SK-N-SH (cell line): ENCODE measurements around the gene PODN. TPM values are rescaled to one million over a fixed set of nuclear protein-coding genes. Genes with fewer than 3 reads are reported as not detected.

ENCODE experiments used
- CTCF ChIA-PET: fragments of 300-600, 350-600 bp; formaldehyde crosslinking; extraction: SDS; loops from one replicate; lab custom pipeline; 2021; lab: Yijun Ruan, JAX
- POLR2A ChIA-PET: fragments of 350-600 bp; sonication (Branson Sonifier 250); formaldehyde crosslinking; extraction: SDS; loops from one replicate; lab custom pipeline; 2020; ENCODE audit warnings: antibody characterized with exemption, inconsistent platforms; lab: Yijun Ruan, JAX
- DNase-seq: peaks from one replicate; pipeline ENCODE4 v3.0.0; 2012
- H2AFZ ChIP-seq: fragments of 200-600 bp; sonication (generic); 2 replicates; pipeline ENCODE4 v1.8.1; 2016; ENCODE audit warnings: antibody characterized with exemption, mild to moderate bottlenecking, low read depth
- H3F3A ChIP-seq: fragments of 200-600 bp; sonication (generic); replicated peaks from 2 replicates; pipeline ENCODE3; 2016; ENCODE audit warnings: antibody characterized with exemption, mild to moderate bottlenecking; ENCODE audit not compliant: insufficient read depth
- H3K27ac ChIP-seq, 2 experiments: fragments of 200-500 bp in 1 of 2; fragments of 200-600 bp in 1 of 2; sonication (Bioruptor generic) in 1 of 2; sonication (generic), shearing (Covaris generic) in 1 of 2; 2 replicates each; pipeline versions ENCODE4 v1.5.1 to v1.6.1; 2014 to 2016; ENCODE audit warnings: low read depth in 2 of 2, inconsistent platforms in 1 of 2, low read length in 1 of 2, mild to moderate bottlenecking in 1 of 2, mixed read lengths in 1 of 2
- H3K27me3 ChIP-seq: fragments of 200-600 bp; sonication (generic), shearing (Covaris generic); 2 replicates; pipeline ENCODE4 v1.6.1; 2016; ENCODE audit warnings: mixed run types; ENCODE audit not compliant: insufficient read depth
- H3K36me3 ChIP-seq, 2 experiments: fragments of 200-500 bp in 1 of 2; fragments of 200-600 bp in 1 of 2; sonication (Bioruptor generic) in 1 of 2; sonication (generic) in 1 of 2; replicated peaks in 1 of 2; 2 replicates each; pipeline versions ENCODE3 to v1.5.1; 2014 to 2016; ENCODE audit warnings: low read length in 1 of 2, mild to moderate bottlenecking in 1 of 2; ENCODE audit not compliant: insufficient read depth in 2 of 2, control insufficient read depth in 1 of 2
- H3K4me1 ChIP-seq, 2 experiments: fragments of 200-500 bp in 1 of 2; fragments of 200-600 bp in 1 of 2; sonication (Bioruptor generic) in 1 of 2; sonication (generic), shearing (Covaris generic) in 1 of 2; 2 replicates each; pipeline versions ENCODE4 v1.5.1 to v1.6.1; 2014 to 2016; ENCODE audit warnings: low read depth in 1 of 2, low read length in 1 of 2, mixed run types in 1 of 2; ENCODE audit not compliant: insufficient read depth in 2 of 2, control insufficient read depth in 1 of 2
- H3K4me2 ChIP-seq: fragments of 200-600 bp; sonication (generic), shearing (Covaris generic); 2 replicates; pipeline ENCODE4 v1.6.1; 2017; ENCODE audit warnings: mixed run types
- H3K4me3 ChIP-seq, 2 experiments: fragments of 200-500 bp in 1 of 2; fragments of 200-600 bp in 1 of 2; sonication (Bioruptor generic) in 1 of 2; sonication (generic), shearing (Covaris generic) in 1 of 2; 2 replicates each; pipeline versions ENCODE4 v1.5.1 to v1.8.1; 2014 to 2016; ENCODE audit warnings: low read depth in 2 of 2, inconsistent platforms in 1 of 2, low read length in 1 of 2, mild to moderate bottlenecking in 1 of 2, mixed read lengths in 1 of 2, moderate library complexity in 1 of 2
- H3K79me2 ChIP-seq: fragments of 200-600 bp; sonication (generic); 2 replicates; pipeline ENCODE4 v1.8.1; 2017; ENCODE audit warnings: mild to moderate bottlenecking; ENCODE audit not compliant: insufficient read depth
- H3K9ac ChIP-seq: fragments of 200-600 bp; sonication (generic); 2 replicates; pipeline ENCODE4 v1.6.1; 2017; ENCODE audit warnings: mixed run types
- H3K9me2 ChIP-seq: fragments of 200-600 bp; sonication (generic); 2 replicates; pipeline ENCODE4 v1.6.1; 2017; ENCODE audit warnings: mixed run types
- H3K9me3 ChIP-seq: fragments of 200-600 bp; sonication (generic); 2 replicates; pipeline ENCODE4 v1.6.1; 2017; ENCODE audit warnings: mixed run types, mild to moderate bottlenecking, moderate library complexity
- H4K20me1 ChIP-seq: fragments of 200-600 bp; sonication (generic); 2 replicates; pipeline ENCODE4 v1.6.1; 2017; ENCODE audit warnings: mild to moderate bottlenecking, mixed run types; ENCODE audit not compliant: insufficient read depth
- CHD2 ChIP-seq: fragments of 150-350 bp; IDR thresholded peaks from 2 replicates; pipeline ENCODE4 v1.6.1; 2018; ENCODE audit warnings: low read length; ENCODE audit not compliant: partially characterized antibody
- EP300 ChIP-seq, 2 experiments: IDR thresholded peaks; 2 replicates each; pipeline versions ENCODE4 v1.4.0 to v1.6.1; 2012; ENCODE audit warnings: borderline replicate concordance in 1 of 2, low read depth in 1 of 2, low read length in 1 of 2
- EZH2phosphoT487 ChIP-seq: fragments of 200-600 bp; sonication (generic); IDR thresholded peaks from 2 replicates; pipeline ENCODE4 v1.6.1; 2017; ENCODE audit warnings: low read depth, mixed run types, mild to moderate bottlenecking, antibody characterized with exemption, moderate library complexity, borderline replicate concordance
- FOSL2 ChIP-seq: IDR thresholded peaks from 2 replicates; pipeline ENCODE4 v1.4.0; 2012; ENCODE audit warnings: low read depth, mild to moderate bottlenecking, moderate library complexity, borderline replicate concordance
- FOXJ3 ChIP-seq: sonication (generic); formaldehyde crosslinking; IDR thresholded peaks from 2 replicates; pipeline ENCODE4 v1.5.1; 2020; ENCODE audit warnings: mild to moderate bottlenecking, missing genetic modification reagents
- FOXM1 ChIP-seq: IDR thresholded peaks from 2 replicates; pipeline ENCODE4 v1.4.0; 2012; ENCODE audit warnings: low read depth, mild to moderate bottlenecking
- GATA2 ChIP-seq: sonication (generic); formaldehyde crosslinking; IDR thresholded peaks from 2 replicates; pipeline ENCODE4 v1.5.0; 2020; ENCODE audit warnings: mild to moderate bottlenecking, missing genetic modification reagents
- MEF2A ChIP-seq: IDR thresholded peaks from 2 replicates; pipeline ENCODE4 v1.4.0; 2012; ENCODE audit warnings: low read depth, borderline replicate concordance
- MXI1 ChIP-seq: IDR thresholded peaks from 2 replicates; pipeline ENCODE4 v1.6.1; 2012; ENCODE audit warnings: mild to moderate bottlenecking, low read depth, low read length, improper control_type of control experiment
- NFIC ChIP-seq: IDR thresholded peaks from 2 replicates; pipeline ENCODE4 v1.4.0; 2012; ENCODE audit warnings: borderline replicate concordance
- NRF1 ChIP-seq: IDR thresholded peaks from 2 replicates; pipeline ENCODE4 v1.6.1; 2012; ENCODE audit warnings: low read depth, mild to moderate bottlenecking, low read length
- POLR2AphosphoS5 ChIP-seq: IDR thresholded peaks from 2 replicates; pipeline ENCODE4 v1.6.1; 2012; ENCODE audit warnings: low read depth, low read length
- RAD21 ChIP-seq: IDR thresholded peaks from 2 replicates; pipeline ENCODE4 v1.6.1; 2012; ENCODE audit warnings: mild to moderate bottlenecking, low read length
- REST ChIP-seq: IDR thresholded peaks from 2 replicates; pipeline ENCODE4 v1.6.1; 2012; ENCODE audit warnings: mild to moderate bottlenecking, low read depth, low read length, moderate library complexity
- SIN3A ChIP-seq: IDR thresholded peaks from 2 replicates; pipeline ENCODE4 v1.6.1; 2012; ENCODE audit warnings: low read depth, mild to moderate bottlenecking, low read length, moderate library complexity, borderline replicate concordance
- SMC3 ChIP-seq: IDR thresholded peaks from 2 replicates; pipeline ENCODE4 v1.6.1; 2012; ENCODE audit warnings: low read depth, low read length, improper control_type of control experiment
- TAF1 ChIP-seq: IDR thresholded peaks from 2 replicates; pipeline ENCODE4 v1.6.1; 2012; ENCODE audit warnings: low read depth, mild to moderate bottlenecking, low read length, moderate library complexity, borderline replicate concordance
- TCF12 ChIP-seq: IDR thresholded peaks from 2 replicates; pipeline ENCODE4 v1.4.0; 2012
- TEAD4 ChIP-seq: IDR thresholded peaks from 2 replicates; pipeline ENCODE4 v1.4.0; 2012; ENCODE audit warnings: mild to moderate bottlenecking, borderline replicate concordance; ENCODE audit not compliant: insufficient read depth
- USF2 ChIP-seq: fragments of 150-350 bp; IDR thresholded peaks from 2 replicates; pipeline ENCODE4 v1.6.1; 2017; ENCODE audit warnings: antibody characterized with exemption, low read length, low read depth, borderline replicate concordance
- YY1 ChIP-seq: IDR thresholded peaks from 2 replicates; pipeline ENCODE4 v1.4.0; 2012; ENCODE audit warnings: low read depth, mild to moderate bottlenecking
- WGBS: methylation state at CpG from one replicate; pipeline ENCODE4 v1.1.6; 2017; ENCODE audit warnings: low lambda C conversion rate; 5-methylcytosine and 5-hydroxymethylcytosine counted together
- polyA plus RNA-seq, 3 experiments: library from polyadenylated mRNA; depleted of rRNA; stranded (reverse); fragments of >200 nt; gene quantifications; 2 replicates each; pipeline ENCODE4 v1.2.3, GENCODE V29; 2012
- TF ChIP-seq, protein P1 (sequence below): IDR thresholded peaks from 2 replicates; pipeline ENCODE4 v1.4.0; 2012; ENCODE audit warnings: low read depth, borderline replicate concordance

PODN gene
- polyA plus RNA-seq, 1 of the 3 experiments (the other 2 are of a cell fraction) = 2.0 TPM

- H2AFZ ChIP-seq = no peak overlapping the region
- H3K79me2 ChIP-seq = no peaks in the 10 kb centered on the region
- H3K27ac ChIP-seq = no peak overlapping the region
- H3K9ac ChIP-seq = no peak overlapping the region
- H3F3A ChIP-seq = no peaks in the 10 kb centered on the region
- POLR2A ChIA-PET = no interaction called here
- H3K27me3 ChIP-seq = no peaks in the 10 kb centered on the region
- DNase-seq = no peak
- no peaks in the 10 kb centered on the region for H3K9me2 ChIP-seq
- CTCF ChIA-PET = interaction anchor here (1.3 kb wide), 1 partner anchor 56 kb away, joined by 3 read pairs; no protein-coding TSS in a partner anchor
- no peaks in the 10 kb centered on the region for H3K36me3 ChIP-seq
- no peak for TF ChIP-seq EP300 (IDR thresholded peaks at IDR 0.05; ENCODE audit: borderline replicate concordance in 1 of 2, low read depth in 1 of 2, low read length in 1 of 2)
- no peak for TF ChIP-seq CHD2
- no peak for TF ChIP-seq POLR2AphosphoS5
- no peak for TF ChIP-seq MXI1
- TF ChIP-seq TAF1 = no peak
- no peak for TF ChIP-seq YY1
- H3K4me1 ChIP-seq = peaks cover 12 to 14% of the 10 kb centered on the region in 2 experiments; a peak in 2 of 4 replicates
- no peaks in the 10 kb centered on the region for H3K9me3 ChIP-seq
- no peak overlapping the region for H3K4me3 ChIP-seq
- no peaks in the 10 kb centered on the region for H4K20me1 ChIP-seq
- 100% methylated on average over 1 of the region's 1 CpG for WGBS
- H3K4me2 ChIP-seq = no peak overlapping the region
These were observed 64.5 kb downstream of the PODN start for GRCh38 chr1:53126495-53126894.

DNA sequence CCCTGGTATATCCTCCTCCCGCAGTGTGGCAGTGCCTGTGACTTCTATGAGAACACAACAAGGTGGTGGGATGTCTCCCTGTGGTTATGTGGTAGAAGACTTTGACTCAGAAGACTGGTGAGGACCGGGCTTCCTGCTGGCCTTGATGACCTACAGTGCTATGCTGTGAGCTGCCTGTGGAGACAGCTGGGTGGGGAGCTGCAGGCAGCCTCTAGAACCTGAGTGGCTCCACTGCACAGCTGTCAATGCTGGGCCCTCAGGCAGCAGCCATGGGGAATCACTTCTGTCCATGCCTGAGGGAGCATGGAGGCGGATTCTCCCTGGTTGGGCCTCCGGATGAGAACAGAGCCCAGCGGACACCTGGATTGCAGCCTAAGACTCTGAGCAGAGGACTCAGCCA is 65.5 kb downstream of the PODN start:
- no peak overlapping the region for H3K4me2 ChIP-seq
- no peaks in the 10 kb centered on the region for H4K20me1 ChIP-seq
- H3K4me3 ChIP-seq = no peak overlapping the region
- TF ChIP-seq USF2 (no peak), NRF1 (no peak), CHD2 (no peak), FOXJ3 (CRISPR knock-in tag) (no peak), FOSL2 (no peak), EZH2phosphoT487 (no peak), NFIC (no peak), FOXM1 (no peak), REST (no peak), YY1 (no peak), GATA2 (CRISPR knock-in tag) (no peak), MEF2A (no peak), TEAD4 (no peak), SMC3 (no peak), SIN3A (no peak), TCF12 (no peak), RAD21 (no peak)
- TF ChIP-seq, protein P1, sequence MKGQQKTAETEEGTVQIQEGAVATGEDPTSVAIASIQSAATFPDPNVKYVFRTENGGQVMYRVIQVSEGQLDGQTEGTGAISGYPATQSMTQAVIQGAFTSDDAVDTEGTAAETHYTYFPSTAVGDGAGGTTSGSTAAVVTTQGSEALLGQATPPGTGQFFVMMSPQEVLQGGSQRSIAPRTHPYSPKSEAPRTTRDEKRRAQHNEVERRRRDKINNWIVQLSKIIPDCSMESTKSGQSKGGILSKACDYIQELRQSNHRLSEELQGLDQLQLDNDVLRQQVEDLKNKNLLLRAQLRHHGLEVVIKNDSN = no peak
- TF ChIP-seq, all 33 proteins: peak for 0
- H3K4me1 ChIP-seq = peaks cover 2 to 5% of the 10 kb centered on the region in 2 experiments; a peak in 2 of 4 replicates
- ChIA-PET POLR2A (no interaction called here), CTCF (interaction anchor here (0.6 to 1.3 kb wide), 3 partner anchors 10 to 59 kb away, joined by 3 read pairs; no protein-coding TSS in a partner anchor)
- no peak overlapping the region for H3K27ac ChIP-seq
- H3K79me2 ChIP-seq = no peaks in the 10 kb centered on the region
- DNase-seq = no peak
- H3K9ac ChIP-seq = no peak overlapping the region
- H3K9me2 ChIP-seq = no peaks in the 10 kb centered on the region
- H3K36me3 ChIP-seq = no peaks in the 10 kb centered on the region
- H3F3A ChIP-seq = no peaks in the 10 kb centered on the region
- WGBS = 100% methylated on average over 1 of the region's 5 CpGs
- no peak overlapping the region for H2AFZ ChIP-seq
- H3K27me3 ChIP-seq = no peaks in the 10 kb centered on the region
- no peaks in the 10 kb centered on the region for H3K9me3 ChIP-seq
